Loucy (cell line): ENCODE measurements around the gene ANKRD13B.

Source experiments
- CTCF ChIP-seq: fragments of 200-600 bp; sonication (generic); conservative IDR thresholded peaks from 2 replicates; pipeline ENCODE4 v1.5.1; 2014; ENCODE audit warnings: mild to moderate bottlenecking, antibody characterized with exemption, low read length
- EZH2phosphoT487 ChIP-seq: fragments of 200-600 bp; IDR thresholded peaks from 2 replicates; pipeline ENCODE4 v1.6.1; 2018; ENCODE audit warnings: antibody characterized with exemption, mild to moderate bottlenecking, moderate library complexity, borderline replicate concordance

GRCh38 chr17:29650396-29650795 lies 57.5 kb downstream of the ANKRD13B start:
- TF ChIP-seq CTCF = no peak
- no peak for TF ChIP-seq EZH2phosphoT487
